Osteoblast (primary cell): ENCODE data around the gene FTSJ3. TPM values are rescaled to one million over a fixed set of nuclear protein-coding genes. Genes with fewer than 3 reads are reported as not detected.

Source experiments
- DNase-seq: peaks from one replicate; pipeline ENCODE4 v3.0.0; 2011; ENCODE audit warnings: low spot score, mixed read lengths; ENCODE audit not compliant: insufficient read length; ENCODE audit errors: missing footprints
- H2AFZ ChIP-seq: 2 replicates; pipeline ENCODE4 v1.6.0; 2011; ENCODE audit warnings: mild to moderate bottlenecking, low read length
- H3K27ac ChIP-seq: 2 replicates; pipeline ENCODE4 v1.5.1; 2011; ENCODE audit warnings: mild to moderate bottlenecking, low read depth, low read length, moderate library complexity
- H3K27me3 ChIP-seq: 2 replicates; pipeline ENCODE4 v1.6.0; 2012; ENCODE audit warnings: mild to moderate bottlenecking, control low read depth, inconsistent platforms, low read length, moderate library complexity; ENCODE audit not compliant: insufficient read depth
- H3K36me3 ChIP-seq: 2 replicates; pipeline ENCODE4 v1.5.1; 2011; ENCODE audit warnings: mild to moderate bottlenecking, low read length, control low read depth, moderate library complexity; ENCODE audit not compliant: insufficient read depth
- H3K4me1 ChIP-seq: 2 replicates; pipeline ENCODE4 v1.5.1; 2011; ENCODE audit warnings: mild to moderate bottlenecking, low read length, control low read depth, moderate library complexity; ENCODE audit not compliant: insufficient read depth
- H3K4me2 ChIP-seq: 2 replicates; pipeline ENCODE4 v1.6.0; 2011; ENCODE audit warnings: mild to moderate bottlenecking, low read length; ENCODE audit not compliant: insufficient read depth
- H3K4me3 ChIP-seq: fragments of 200-600 bp; sonication (generic); 3 replicates; pipeline ENCODE4 v1.5.1; 2012; ENCODE audit warnings: mild to moderate bottlenecking, low read length, inconsistent platforms; ENCODE audit not compliant: insufficient read depth
- H3K79me2 ChIP-seq: 2 replicates; pipeline ENCODE4 v1.6.0; 2012; ENCODE audit warnings: mild to moderate bottlenecking, low read length, control low read depth, inconsistent platforms; ENCODE audit not compliant: insufficient read depth
- H3K9me3 ChIP-seq: 2 replicates; pipeline ENCODE4 v1.5.1; 2011; ENCODE audit warnings: low read depth, low read length, control low read depth
- H4K20me1 ChIP-seq: 2 replicates; pipeline ENCODE4 v1.6.0; 2012; ENCODE audit warnings: mild to moderate bottlenecking, low read length, control low read depth; ENCODE audit not compliant: insufficient read depth
- total RNA-seq: library from RNA; depleted of rRNA; stranded (reverse); fragments of >200 nt; gene quantifications from 2 replicates; pipeline ENCODE4 v1.2.3, GENCODE V29; 2012
- TF ChIP-seq, protein P1 (sequence below): IDR thresholded peaks from 2 replicates; pipeline ENCODE4 v1.5.1; 2011; ENCODE audit warnings: mild to moderate bottlenecking, low read depth, low read length, moderate library complexity; ENCODE audit errors: extremely low read depth

The FTSJ3 gene
- total RNA-seq, 1 donor, result 45.2 TPM

DNA sequence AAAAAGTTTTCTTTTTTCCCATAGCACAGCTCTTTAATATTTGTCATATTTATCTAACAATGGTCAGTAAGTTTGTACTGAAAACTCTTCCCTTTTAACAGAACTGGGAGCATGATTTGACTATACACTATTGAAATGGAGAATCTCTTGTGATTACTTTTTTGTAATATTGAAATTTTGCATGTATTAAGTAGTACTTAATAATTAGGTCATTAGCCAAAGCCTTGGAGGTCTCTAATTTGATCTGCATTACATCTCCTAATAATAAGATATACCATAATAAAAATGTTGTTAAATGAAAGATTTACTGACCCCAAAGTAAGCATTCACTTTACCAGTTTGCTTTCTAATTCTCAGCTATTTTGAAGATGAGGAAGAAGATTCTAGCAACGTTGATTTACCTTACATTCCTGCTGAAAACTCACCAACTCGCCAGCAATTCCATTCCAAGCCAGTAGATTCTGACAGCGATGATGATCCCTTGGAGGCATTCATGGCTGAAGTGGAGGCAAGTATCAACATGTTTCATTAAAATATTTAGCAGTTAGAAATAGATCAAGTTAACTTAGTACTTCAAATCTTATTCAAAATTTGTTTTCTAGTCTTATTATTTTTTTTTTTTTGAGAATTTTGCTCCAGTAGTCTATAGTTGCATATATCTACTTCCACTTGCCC is 35.3 kb downstream of the FTSJ3 start:
- Histone ChIP-seq H3K4me2 (no peak overlapping the region), H3K4me3 (no peak overlapping the region), H2AFZ (no peak overlapping the region), H3K27ac (no peak overlapping the region), H4K20me1 (peaks cover 12% of the 10 kb centered on the region), H3K9me3 (no peaks in the 10 kb centered on the region), H3K36me3 (peaks cover 84% of the 10 kb centered on the region), H3K4me1 (no peaks in the 10 kb centered on the region), H3K27me3 (no peaks in the 10 kb centered on the region), H3K79me2 (peaks cover 75% of the 10 kb centered on the region)
- TF ChIP-seq, protein P1, sequence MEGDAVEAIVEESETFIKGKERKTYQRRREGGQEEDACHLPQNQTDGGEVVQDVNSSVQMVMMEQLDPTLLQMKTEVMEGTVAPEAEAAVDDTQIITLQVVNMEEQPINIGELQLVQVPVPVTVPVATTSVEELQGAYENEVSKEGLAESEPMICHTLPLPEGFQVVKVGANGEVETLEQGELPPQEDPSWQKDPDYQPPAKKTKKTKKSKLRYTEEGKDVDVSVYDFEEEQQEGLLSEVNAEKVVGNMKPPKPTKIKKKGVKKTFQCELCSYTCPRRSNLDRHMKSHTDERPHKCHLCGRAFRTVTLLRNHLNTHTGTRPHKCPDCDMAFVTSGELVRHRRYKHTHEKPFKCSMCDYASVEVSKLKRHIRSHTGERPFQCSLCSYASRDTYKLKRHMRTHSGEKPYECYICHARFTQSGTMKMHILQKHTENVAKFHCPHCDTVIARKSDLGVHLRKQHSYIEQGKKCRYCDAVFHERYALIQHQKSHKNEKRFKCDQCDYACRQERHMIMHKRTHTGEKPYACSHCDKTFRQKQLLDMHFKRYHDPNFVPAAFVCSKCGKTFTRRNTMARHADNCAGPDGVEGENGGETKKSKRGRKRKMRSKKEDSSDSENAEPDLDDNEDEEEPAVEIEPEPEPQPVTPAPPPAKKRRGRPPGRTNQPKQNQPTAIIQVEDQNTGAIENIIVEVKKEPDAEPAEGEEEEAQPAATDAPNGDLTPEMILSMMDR, result no peak
- no peak for DNase-seq

DNA sequence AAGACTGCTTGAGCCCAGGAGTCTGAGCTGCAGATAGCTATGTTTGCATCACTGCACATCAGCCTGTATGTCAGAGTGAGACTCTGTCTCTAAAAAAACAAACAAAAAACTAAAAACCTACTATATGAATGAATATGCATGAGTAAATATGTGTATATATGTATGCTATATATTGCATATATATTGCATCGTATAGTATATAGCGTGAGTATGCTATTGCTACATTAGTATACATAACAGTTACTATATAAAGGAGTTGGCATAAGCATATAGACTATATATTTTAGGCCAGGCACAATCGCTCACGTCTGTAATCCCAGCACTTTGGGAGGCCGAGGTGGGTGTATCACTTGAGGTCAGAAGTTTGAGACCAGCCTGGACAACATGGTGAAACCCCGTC is 37.4 kb downstream of the FTSJ3 start:
- H3K4me3 ChIP-seq, result no peak overlapping the region
- DNase-seq, result no peak
- TF ChIP-seq, protein P1, result no peak
- H3K27me3 ChIP-seq, result no peaks in the 10 kb centered on the region
- H2AFZ ChIP-seq, result no peak overlapping the region
- no peaks in the 10 kb centered on the region for H3K9me3 ChIP-seq
- peaks cover 67% of the 10 kb centered on the region for H3K36me3 ChIP-seq
- H3K27ac ChIP-seq, result no peak overlapping the region
- H3K4me1 ChIP-seq, result peaks cover 9% of the 10 kb centered on the region
- no peak overlapping the region for H3K4me2 ChIP-seq
- H4K20me1 ChIP-seq, result peaks cover 27% of the 10 kb centered on the region
- peaks cover 86% of the 10 kb centered on the region for H3K79me2 ChIP-seq

DNA sequence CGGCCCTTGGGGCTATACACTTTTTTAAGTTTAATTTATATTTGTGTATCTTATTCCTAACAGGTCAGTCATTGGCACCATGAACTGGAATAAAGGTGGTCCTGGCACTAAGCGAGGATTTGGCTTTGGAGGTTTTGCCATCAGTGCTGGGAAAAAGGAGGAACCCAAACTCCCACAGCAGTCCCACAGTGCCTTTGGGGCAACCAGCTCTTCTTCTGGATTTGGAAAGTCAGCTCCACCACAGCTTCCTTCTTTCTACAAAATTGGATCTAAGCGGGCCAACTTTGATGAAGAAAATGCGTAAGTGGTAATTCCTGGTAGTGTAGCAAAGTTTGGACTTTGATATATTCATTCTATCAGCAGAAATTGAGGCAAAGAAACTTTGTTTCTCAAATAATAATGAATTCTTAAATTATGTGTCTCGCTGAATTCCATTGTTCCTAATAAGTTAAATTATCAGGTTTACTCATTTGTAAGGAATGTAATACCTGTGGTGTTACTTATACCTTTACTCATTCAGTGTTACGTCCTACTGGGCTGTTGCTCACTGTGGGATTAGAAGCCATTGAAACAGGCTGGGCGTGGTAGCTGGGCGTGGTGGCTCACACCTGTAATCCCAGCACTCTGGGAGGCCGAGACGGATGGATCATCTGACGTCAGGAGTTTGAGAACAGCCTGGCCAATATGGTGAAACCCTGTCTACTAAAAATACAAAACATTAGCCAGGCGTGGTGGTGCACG is 40.3 kb downstream of the FTSJ3 start:
- no peak for DNase-seq
- Histone ChIP-seq H4K20me1 (peaks cover 48% of the 10 kb centered on the region), H3K27me3 (no peaks in the 10 kb centered on the region), H3K4me3 (no peak overlapping the region), H3K79me2 (peaks cover 95% of the 10 kb centered on the region), H3K36me3 (peaks cover 40% of the 10 kb centered on the region), H3K9me3 (no peaks in the 10 kb centered on the region), H2AFZ (no peak overlapping the region), H3K27ac (no peak overlapping the region), H3K4me2 (no peak overlapping the region), H3K4me1 (peaks cover 9% of the 10 kb centered on the region)
- TF ChIP-seq, protein P1, result no peak

DNA sequence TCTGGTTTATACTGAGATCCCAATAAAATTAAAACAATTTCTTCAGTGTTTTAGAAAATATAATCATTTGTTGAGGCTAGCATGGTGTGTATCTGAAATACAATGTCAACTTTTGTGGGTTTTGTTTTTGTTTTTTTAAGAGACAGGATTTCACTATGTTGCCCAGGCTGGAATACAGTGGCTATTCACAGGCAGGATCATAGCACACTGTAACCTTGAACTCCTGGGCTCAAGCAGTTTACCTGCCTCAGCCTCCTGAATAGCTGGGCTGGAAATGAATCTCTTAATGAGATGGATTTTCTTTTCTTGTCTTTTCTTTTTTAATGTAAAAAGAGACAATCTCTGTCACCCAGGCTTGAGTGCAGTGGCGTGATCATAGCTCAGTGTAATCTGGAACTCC is 41.3 kb downstream of the FTSJ3 start:
- Histone ChIP-seq H3K4me1 (peaks cover 9% of the 10 kb centered on the region), H3K79me2 (peaks cover 95% of the 10 kb centered on the region), H3K9me3 (no peaks in the 10 kb centered on the region), H4K20me1 (peaks cover 54% of the 10 kb centered on the region), H3K27ac (no peak overlapping the region), H3K4me3 (no peak overlapping the region), H3K27me3 (no peaks in the 10 kb centered on the region), H3K36me3 (peaks cover 40% of the 10 kb centered on the region), H2AFZ (no peak overlapping the region), H3K4me2 (no peak overlapping the region)
- TF ChIP-seq, protein P1, result no peak
- DNase-seq, result no peak
